GM18867 (cell line): ENCODE measurements around the gene CDH23.

Experiments used
- ATAC-seq: cut with Tn5 transposase; IDR thresholded peaks from one replicate; pipeline ENCODE4 v1.9.1; 2021; ENCODE audit warnings: mild to moderate bottlenecking, moderate library complexity; ENCODE audit not compliant: unreplicated experiment

CDH23 gene

DNA sequence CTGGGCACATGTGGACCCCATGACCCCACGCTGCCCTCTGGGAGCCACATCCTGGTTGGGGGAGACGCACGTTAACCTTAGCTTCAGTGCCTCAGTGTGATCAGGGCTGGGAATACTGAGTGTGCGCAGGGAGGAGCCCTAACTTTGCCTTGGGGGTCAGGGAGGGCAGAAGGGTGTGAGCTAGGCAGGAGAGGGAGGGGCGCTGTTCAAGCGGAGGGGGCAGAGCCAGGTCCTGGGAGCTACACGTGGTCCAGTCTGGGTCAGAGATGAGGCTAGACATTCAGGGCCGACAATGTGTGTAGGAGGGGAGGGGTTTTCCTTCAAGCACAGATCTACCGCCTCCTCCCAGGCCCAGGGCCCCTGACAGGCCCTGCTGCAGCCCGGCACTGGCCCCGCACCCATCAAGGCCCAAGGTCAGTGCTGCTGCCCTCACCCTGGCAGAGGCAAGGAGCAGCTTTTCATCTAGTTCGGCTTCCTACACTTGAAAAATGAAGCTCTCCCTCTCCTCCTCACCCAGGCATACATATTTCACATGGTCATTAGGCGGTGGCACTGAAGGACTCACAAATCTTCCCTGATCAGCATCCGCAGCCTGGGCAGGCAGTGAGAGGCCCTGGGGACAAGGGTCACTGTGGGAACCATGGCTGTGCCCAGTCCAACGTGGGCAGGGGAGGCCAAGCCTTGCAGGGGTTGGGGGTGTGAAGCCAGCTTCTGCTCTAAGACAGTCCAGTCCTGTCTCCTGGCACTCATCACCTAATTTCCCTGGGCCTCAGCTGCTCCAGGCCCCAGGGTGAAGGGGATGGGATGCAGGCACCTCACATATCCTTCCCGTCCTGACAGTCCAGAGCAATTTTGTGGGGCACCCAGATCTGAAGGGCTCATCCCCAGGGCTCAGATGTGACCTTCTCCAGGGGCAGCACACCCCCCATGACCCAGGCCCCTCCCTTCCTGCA, 275.6 kb downstream of the CDH23 start:
- ATAC-seq, result no peak

- ATAC-seq, result no peak
Measured at GRCh38 chr10:71675295-71675970, 278.7 kb downstream of the CDH23 start.

DNA sequence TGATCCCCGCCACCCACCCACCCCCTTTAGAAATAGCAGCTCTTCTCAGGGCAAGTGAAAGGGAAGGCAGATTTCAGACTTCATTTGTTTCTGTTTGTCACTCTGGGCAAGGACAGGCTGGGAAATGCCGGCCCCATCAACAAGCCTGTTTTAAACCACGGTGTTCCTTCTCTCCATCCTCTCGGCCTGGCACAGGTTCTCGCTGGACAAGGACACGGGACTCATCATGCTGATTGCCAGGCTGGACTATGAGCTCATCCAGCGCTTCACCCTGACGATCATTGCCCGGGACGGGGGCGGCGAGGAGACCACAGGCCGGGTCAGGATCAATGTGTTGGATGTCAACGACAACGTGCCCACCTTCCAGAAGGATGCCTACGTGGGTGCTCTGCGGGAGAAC, 280.5 kb downstream of the CDH23 start:
- ATAC-seq, result no peak

DNA sequence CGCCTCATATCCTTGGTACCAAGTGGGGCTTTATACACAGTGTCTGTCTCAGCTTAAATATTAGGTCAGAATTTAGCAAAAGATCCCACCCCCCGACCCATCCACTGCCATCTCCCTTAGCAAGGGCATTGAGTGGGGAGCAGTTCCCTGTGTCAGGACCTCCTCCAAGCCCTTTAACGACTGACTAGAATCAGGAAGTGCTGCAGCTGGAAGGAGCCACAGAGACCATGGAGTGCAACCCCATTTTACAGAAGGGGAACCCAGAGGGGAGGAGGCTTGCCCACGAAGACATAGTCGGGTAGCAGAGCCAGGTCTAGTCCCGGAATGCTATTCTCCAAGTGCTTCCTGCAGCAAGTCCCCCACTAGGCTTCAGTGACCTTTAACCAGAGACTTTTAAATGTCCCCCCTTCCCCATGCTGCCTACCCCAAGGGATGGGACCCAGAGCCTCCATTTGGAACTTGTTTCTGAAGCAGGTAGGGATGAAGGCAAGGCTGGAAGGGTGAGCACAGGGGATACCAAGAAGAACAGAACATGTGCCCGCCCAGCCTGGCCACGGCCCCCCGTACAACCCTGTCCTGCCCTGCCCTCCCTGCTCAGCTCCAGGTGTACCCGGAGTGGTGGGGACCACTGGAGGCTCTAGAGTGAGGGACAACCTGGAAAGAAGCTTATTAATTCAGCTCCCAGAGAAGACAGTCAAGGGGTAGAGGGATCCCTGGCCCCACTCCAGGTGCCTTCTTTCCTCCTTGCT, 281.5 kb downstream of the CDH23 start:
- no peak for ATAC-seq

DNA sequence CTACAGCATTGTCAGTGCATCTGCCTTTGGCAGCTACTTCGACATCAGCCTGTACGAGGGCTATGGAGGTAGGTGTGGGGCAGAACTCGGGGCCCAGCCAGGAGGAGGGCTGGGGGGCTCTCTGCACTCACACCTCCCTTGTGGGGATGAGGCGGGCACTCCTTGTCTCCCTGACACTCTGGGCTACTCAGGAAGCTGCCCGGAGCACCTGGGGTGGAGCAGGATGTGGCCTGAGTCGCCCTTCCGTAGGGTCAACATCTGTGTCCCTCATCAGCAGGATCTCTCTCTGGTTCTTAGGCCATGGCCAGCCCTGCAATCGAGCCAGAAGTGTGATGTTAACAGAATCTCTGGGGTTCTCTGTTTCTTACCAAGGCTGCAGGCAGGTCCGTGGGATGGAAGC, 282.7 kb downstream of the CDH23 start:
- no peak for ATAC-seq

GRCh38 chr10:71681977-71682376, 285.3 kb downstream of the CDH23 start:
- no peak for ATAC-seq

DNA sequence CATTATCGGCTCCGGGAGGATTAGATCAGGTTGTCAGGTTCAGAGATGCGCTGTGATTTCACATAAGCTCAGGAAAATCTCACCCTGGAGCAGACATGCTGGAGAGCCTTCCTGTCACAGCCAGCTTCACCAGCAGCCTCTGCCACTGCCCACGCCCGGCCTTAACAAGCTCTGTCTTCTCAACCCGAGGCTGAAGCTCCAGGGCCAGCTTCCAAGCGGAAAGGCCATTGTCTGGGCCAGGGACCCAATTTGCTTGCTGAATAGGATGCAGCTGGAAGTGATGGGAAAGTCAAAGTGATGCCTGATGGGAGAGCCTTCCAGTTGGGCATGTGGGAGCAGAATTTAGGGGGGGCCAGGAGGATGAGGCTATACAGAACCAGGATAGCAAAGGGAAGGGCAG, 286.6 kb downstream of the CDH23 start:
- no peak for ATAC-seq

DNA sequence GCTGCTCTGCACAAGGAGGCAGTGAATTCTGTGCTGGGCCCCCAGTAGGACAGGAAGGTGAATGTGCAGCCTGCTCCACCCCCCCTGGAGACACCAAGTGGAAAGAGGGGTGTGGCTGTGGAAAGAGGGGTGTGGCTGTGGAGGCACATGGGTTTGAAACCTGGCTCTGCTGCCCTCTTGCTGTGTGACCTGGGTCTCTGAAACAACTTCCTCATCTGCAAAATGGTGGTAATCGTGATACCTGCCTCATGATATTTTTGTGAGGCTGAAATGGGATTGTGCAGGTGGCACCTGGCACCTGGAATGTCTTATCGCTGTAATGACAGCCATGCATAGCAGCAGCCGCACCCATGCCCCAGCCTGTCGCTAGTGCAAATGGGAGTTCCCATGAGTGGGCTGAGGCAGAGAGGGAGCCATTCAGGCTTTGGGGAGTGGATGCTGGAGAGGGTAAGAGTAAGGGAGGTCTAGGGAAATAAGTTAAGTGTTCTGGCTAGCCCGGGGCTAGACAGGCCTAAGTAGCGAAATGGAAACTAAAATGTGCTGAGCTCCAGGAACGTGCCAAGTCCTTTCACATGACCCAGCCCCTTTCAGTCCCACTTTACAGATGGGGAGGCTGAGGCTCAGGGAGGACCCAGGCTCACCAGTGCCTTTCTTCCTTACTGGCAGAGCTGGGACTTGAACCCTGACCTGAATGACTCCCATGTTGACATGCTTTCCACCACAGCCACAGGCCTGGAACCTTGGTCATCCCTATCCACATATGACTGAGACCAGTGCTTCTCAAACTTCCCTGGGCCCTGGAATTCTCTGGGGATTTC, 287.8 kb downstream of the CDH23 start:
- no peak for ATAC-seq

- no peak for ATAC-seq
Measured at GRCh38 chr10:71685554-71686232, 289.0 kb downstream of the CDH23 start.

GRCh38 chr10:71687077-71687476, 290.4 kb downstream of the CDH23 start:
- no peak for ATAC-seq

GRCh38 chr10:71687480-71687879, 290.8 kb downstream of the CDH23 start:
- no peak for ATAC-seq

- no peak for ATAC-seq
Measured at GRCh38 chr10:71688256-71688655, 291.5 kb downstream of the CDH23 start.

- ATAC-seq, result no peak
Measured at GRCh38 chr10:71690094-71690720, 293.5 kb downstream of the CDH23 start.

- ATAC-seq, result no peak
Measured at GRCh38 chr10:71691405-71691804, 294.7 kb downstream of the CDH23 start.

- no peak for ATAC-seq
Measured at GRCh38 chr10:71692598-71693306, 296.0 kb downstream of the CDH23 start.

DNA sequence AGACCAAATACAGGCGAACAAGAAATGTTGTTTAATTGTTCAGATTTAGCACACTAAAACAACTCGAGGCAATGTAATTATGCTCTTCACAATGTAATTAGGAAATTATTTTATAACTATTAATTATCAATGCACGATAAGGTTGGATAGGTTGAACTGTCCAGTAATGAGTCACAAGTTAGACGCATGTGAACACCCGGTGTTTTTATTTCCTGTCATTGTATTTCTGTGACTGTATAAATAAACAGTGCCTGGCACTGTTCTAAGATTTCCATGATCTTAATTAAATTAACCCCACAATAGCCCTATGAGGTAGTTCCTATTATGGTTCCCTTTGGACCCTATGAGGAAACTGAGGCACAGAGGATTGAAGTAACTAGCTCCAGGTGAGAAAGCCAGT, 296.7 kb downstream of the CDH23 start:
- ATAC-seq, result no peak

- peak; percentile 11 for ATAC-seq
Measured at GRCh38 chr10:71694039-71694501, 297.4 kb downstream of the CDH23 start.

- peak; percentile 82 for ATAC-seq
Measured at GRCh38 chr10:71694567-71694968, 297.8 kb downstream of the CDH23 start.
